Urinary bladder (tissue), 4 donors: ENCODE data around the gene AFAP1L2. TPM values are rescaled to one million over a fixed set of nuclear protein-coding genes. Genes with fewer than 3 reads are reported as not detected.

Experiments
- DNase-seq: peaks from one replicate; pipeline ENCODE4 v3.0.0-alpha.2; 2015; ENCODE audit errors: extremely low spot score
- H3K27ac ChIP-seq: one replicate; pipeline ENCODE4 v1.5.1; 2013; ENCODE audit warnings: low read depth, mild to moderate bottlenecking, moderate library complexity
- H3K36me3 ChIP-seq: one replicate; pipeline ENCODE4 v1.6.1; 2013; ENCODE audit warnings: mild to moderate bottlenecking, moderate library complexity; ENCODE audit not compliant: insufficient read depth
- H3K4me1 ChIP-seq: one replicate; pipeline ENCODE4 v1.6.1; 2013; ENCODE audit warnings: mild to moderate bottlenecking, moderate library complexity; ENCODE audit not compliant: insufficient read depth
- H3K4me3 ChIP-seq: one replicate; pipeline ENCODE4 v1.5.1; 2013; ENCODE audit warnings: low read depth, low read length
- WGBS: extraction: QIAGEN DNeasy Blood & Tissue Kit; methylation state at CpG from one replicate; pipeline ENCODE4 v1.1.7; 2013; 5-methylcytosine and 5-hydroxymethylcytosine counted together
- polyA plus RNA-seq: library from polyadenylated mRNA; stranded (reverse); fragments of 200-250 nt; gene quantifications from one replicate; pipeline ENCODE4 v1.2.3, GENCODE V29; 2013
- total RNA-seq: library from RNA; depleted of rRNA; stranded (reverse); fragments of >200 nt; gene quantifications from one replicate; pipeline ENCODE4 v1.2.3, GENCODE V29; 2014
- donor health status: healthy with polysubstance abuse.
- donor health status: healthy.

Gene AFAP1L2
- total and polyA plus RNA-seq, 2 donors, result 9.1 to 32.6 TPM

DNA sequence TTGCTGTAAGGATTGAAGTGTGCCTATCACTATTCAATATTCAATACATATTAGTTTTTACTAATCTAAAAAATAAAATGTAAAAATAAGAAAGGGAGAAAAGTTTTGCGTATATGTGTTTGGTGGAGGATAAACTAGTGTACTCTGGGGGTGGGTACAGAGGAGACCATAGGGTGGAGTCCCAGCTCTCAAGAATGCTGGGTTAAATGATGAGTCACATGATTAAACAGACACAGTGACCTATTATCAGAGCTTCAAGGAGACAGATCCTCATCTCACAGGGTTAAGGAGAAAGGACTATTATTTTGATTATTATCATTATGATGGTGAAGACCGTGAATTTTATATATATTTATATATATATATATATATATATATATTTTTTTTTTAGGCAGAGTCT, 77.5 kb downstream of the AFAP1L2 start:
- WGBS, result 85% methylated on average over 2 of the region's 2 CpGs
- no peaks in the 10 kb centered on the region for H3K36me3 ChIP-seq
- H3K4me3 ChIP-seq, result no peak overlapping the region
- DNase-seq, result no peak
- no peak overlapping the region for H3K27ac ChIP-seq
- no peaks in the 10 kb centered on the region for H3K4me1 ChIP-seq

DNA sequence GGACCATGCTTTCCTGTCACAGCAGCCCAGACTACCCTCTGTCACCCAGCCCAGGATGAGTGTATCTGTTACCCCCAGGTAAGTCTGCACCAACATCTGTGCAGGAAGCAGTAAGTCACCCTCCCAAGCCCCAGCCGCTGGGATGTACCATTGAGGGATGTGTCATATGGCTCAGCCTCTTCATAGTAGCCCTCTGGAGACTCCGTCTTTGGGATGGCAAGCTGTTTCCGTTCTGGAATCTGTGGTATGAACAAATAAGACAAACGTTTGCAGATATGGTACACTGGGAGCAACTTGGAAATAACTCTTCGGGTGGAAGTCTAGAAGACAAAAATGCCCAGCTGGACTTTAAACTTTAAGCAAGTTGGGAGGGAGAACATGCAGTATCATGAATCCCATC, 81.3 kb downstream of the AFAP1L2 start:
- no peaks in the 10 kb centered on the region for H3K36me3 ChIP-seq
- 46% methylated on average over 5 of the region's 5 CpGs for WGBS
- H3K27ac ChIP-seq, result no peak overlapping the region
- no peaks in the 10 kb centered on the region for H3K4me1 ChIP-seq
- no peak overlapping the region for H3K4me3 ChIP-seq
- DNase-seq, result no peak

- H3K27ac ChIP-seq, result no peak overlapping the region
- no peaks in the 10 kb centered on the region for H3K36me3 ChIP-seq
- no peak overlapping the region for H3K4me3 ChIP-seq
- no peak for DNase-seq
- H3K4me1 ChIP-seq, result no peaks in the 10 kb centered on the region
- WGBS, result 84% methylated on average over 5 of the region's 5 CpGs
Measured at GRCh38 chr10:114322344-114322743, 82.0 kb downstream of the AFAP1L2 start.

GRCh38 chr10:114320249-114321116, 83.8 kb downstream of the AFAP1L2 start:
- H3K27ac ChIP-seq, result peak overlapping the region; percentile 7
- 82% methylated on average over 23 of the region's 23 CpGs for WGBS
- DNase-seq, result peak; percentile 46
- H3K36me3 ChIP-seq, result no peaks in the 10 kb centered on the region
- H3K4me1 ChIP-seq, result no peaks in the 10 kb centered on the region
- no peak overlapping the region for H3K4me3 ChIP-seq

DNA sequence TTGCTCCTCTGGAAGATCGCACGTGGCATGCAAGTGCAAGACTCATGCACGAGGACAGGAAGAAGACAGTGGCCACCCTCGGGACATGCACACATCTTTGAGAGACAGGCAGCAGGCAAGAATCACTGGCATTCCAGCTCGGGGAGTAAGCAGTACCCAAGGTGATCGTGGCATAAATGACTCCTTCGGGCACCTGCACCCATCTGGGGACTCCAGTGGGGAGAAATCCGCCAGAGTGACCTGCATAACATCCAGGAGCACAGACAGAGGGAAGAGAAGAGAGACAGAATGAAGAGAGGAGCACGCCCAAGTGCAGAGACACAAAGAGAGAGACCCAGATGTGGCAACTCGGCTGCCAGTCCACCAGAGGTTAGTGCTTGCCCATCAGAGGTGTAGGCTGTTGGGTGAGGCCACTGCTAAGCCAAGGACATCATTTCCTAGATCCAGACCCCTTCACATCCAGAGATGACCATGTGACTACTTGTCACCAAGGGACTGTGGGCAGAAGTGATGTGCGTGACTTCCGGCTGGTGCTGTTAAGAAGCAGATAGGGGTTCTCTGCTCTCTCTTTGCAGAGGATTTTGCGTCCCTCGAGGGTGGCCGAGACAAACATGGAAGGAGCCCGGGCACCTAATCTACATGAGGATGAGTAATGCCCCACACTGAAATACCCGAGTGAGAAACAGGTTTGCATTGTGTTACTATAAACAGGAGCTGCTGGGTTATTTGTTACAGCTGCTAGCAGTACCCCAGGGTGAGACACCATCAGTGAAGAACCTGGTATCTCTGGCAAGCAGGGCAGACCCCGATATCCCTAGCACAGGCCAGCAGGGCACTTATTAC, 84.7 kb downstream of the AFAP1L2 start:
- Histone ChIP-seq H3K27ac (no peak overlapping the region), H3K4me1 (no peaks in the 10 kb centered on the region), H3K36me3 (no peaks in the 10 kb centered on the region), H3K4me3 (no peak overlapping the region)
- WGBS, result 94% methylated on average over 18 of the region's 18 CpGs
- DNase-seq, result no peak

DNA sequence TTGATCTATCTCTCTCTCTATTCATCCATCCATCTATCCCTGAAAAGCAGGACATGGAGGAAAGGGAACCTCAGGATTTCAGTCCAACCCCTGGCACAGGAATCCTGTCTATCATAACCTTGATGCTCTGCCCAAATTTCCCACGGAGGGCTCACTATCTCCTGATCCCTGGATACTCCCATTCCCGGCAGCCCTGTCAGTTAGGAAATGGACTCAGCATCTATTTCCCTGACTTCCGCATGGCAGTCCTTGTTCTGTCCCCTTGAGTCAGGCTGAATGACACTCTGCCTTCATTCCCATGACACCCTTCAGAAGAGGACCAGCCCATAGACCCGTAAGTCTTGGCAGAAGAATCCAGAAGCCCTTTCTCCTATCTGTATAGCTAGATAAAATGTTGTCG, 87.6 kb downstream of the AFAP1L2 start:
- 83% methylated on average over 5 of the region's 5 CpGs for WGBS
- Histone ChIP-seq H3K36me3 (no peaks in the 10 kb centered on the region), H3K4me1 (no peaks in the 10 kb centered on the region), H3K27ac (no peak overlapping the region), H3K4me3 (no peak overlapping the region)
- no peak for DNase-seq

GRCh38 chr10:114315566-114316420, 88.5 kb downstream of the AFAP1L2 start:
- WGBS, result 95% methylated on average over 22 of the region's 22 CpGs
- H3K4me3 ChIP-seq, result no peak overlapping the region
- H3K4me1 ChIP-seq, result no peaks in the 10 kb centered on the region
- H3K36me3 ChIP-seq, result no peaks in the 10 kb centered on the region
- DNase-seq, result no peak
- no peak overlapping the region for H3K27ac ChIP-seq

DNA sequence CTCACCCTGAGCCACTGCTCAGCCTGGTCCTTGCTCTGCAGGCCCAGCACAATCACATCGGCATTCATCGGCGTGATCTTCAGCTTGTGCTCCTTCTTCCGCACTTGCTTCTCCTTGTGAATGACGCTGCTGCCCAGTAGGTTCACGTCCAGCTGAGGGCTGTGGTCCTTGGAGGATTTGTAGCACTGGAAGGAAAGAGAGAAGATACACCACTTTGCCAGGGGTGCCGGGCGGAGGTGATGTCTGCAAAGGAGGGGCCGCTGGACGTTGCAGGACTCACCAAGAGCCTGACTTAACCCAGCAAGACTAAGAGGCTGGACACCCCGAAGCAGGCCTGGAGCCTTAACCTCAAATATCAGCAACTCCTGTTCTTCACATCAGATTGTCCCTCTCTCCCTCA, 90.4 kb downstream of the AFAP1L2 start:
- no peak overlapping the region for H3K27ac ChIP-seq
- 92% methylated on average over 11 of the region's 11 CpGs for WGBS
- H3K4me3 ChIP-seq, result no peak overlapping the region
- no peak for DNase-seq
- no peaks in the 10 kb centered on the region for H3K36me3 ChIP-seq
- no peaks in the 10 kb centered on the region for H3K4me1 ChIP-seq

GRCh38 chr10:114313139-114313538, 91.2 kb downstream of the AFAP1L2 start:
- DNase-seq, result no peak
- 93% methylated on average over 9 of the region's 9 CpGs for WGBS
- no peaks in the 10 kb centered on the region for H3K4me1 ChIP-seq
- no peak overlapping the region for H3K4me3 ChIP-seq
- no peak overlapping the region for H3K27ac ChIP-seq
- no peaks in the 10 kb centered on the region for H3K36me3 ChIP-seq

GRCh38 chr10:114311496-114312209, 92.6 kb downstream of the AFAP1L2 start:
- no peak for DNase-seq
- Histone ChIP-seq H3K4me1 (no peaks in the 10 kb centered on the region), H3K36me3 (no peaks in the 10 kb centered on the region), H3K4me3 (no peak overlapping the region), H3K27ac (no peak overlapping the region)
- WGBS, result 91% methylated on average over 13 of the region's 13 CpGs

- Histone ChIP-seq H3K36me3 (no peaks in the 10 kb centered on the region), H3K4me3 (no peak overlapping the region), H3K27ac (no peak overlapping the region), H3K4me1 (no peaks in the 10 kb centered on the region)
- DNase-seq, result no peak
- WGBS, result 91% methylated on average over 6 of the region's 6 CpGs
Measured at GRCh38 chr10:114311023-114311422, 93.3 kb downstream of the AFAP1L2 start.

DNA sequence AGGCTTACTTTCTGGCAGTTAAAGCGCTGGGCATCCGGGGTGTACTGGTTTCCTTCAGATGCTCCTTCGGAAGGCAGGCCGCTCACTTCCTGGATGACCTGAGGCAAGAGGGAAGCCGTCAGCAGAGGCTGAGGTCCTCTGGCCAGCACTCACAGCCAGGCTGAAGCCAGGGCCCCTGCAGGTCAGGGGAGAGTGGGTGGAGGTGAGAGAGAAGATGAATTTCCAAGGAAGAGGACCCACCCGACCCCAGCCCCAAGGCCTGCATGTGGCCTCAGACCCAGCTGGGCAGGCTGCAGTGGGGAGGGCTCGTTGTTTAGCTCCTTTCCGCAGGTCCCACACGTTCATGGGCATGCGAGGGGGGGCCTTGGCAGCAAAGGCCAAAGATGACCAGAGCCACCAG, 94.0 kb downstream of the AFAP1L2 start:
- H3K27ac ChIP-seq, result no peak overlapping the region
- H3K4me1 ChIP-seq, result no peaks in the 10 kb centered on the region
- no peak for DNase-seq
- H3K4me3 ChIP-seq, result no peak overlapping the region
- no peaks in the 10 kb centered on the region for H3K36me3 ChIP-seq
- WGBS, result 86% methylated on average over 10 of the region's 10 CpGs

DNA sequence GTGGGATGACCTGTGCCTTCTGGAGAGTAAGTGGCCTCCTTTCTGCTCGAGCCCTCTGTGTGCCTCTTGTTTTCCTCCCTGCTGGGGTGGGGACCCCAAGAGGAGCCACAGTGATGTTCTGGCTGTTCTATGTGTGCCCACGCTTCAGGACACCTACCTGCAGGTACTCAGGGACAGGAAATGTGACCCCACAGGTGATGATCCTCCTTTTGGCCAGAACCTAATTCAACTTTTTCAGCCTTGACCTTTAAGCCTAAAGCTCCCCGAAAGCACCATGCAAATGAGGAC, 95.0 kb downstream of the AFAP1L2 start:
- no peak for DNase-seq
- 87% methylated on average over 3 of the region's 3 CpGs for WGBS
- Histone ChIP-seq H3K27ac (no peak overlapping the region), H3K4me1 (no peaks in the 10 kb centered on the region), H3K4me3 (no peak overlapping the region), H3K36me3 (no peaks in the 10 kb centered on the region)
